ENCODE measurements around the gene ZFHX3.

The ZFHX3 gene

DNA sequence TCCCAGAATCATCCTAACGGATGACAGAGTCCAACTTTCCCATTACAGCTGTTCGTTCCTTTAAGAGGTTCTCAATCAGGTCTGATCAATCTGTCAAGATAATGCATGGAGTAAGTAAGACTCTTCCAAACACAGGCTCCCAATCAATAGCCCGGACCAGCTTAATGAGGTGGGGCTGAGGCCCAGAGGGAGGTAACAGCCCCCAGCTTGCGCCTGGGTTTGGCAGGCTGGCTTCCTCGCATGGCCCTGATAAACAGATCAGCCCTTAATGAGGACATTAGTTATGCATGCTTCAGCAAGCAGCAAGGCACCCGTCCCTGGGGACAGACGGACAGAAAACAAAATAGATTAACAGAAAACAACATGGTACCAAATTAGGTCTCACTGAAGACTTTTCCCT lies 145.7 kb downstream of the ZFHX3 start:
- Histone ChIP-seq H3K27me3 (ENCODE audit: low read depth, low read length) (no peaks in the 10 kb centered on the region), H4K20me1 (ENCODE audit: insufficient read depth, low read length) (no peaks in the 10 kb centered on the region), H3K4me3 (ENCODE audit: low read length) (no peak overlapping the region), H3K9ac (ENCODE audit: low read length) (no peak overlapping the region), H3K4me1 (ENCODE audit: low read length) (peaks cover 1% of the 10 kb centered on the region), H3K27ac (ENCODE audit: low read length) (no peak overlapping the region), H3K36me3 (replicated peaks; ENCODE audit: low read depth, low read length) (no peaks in the 10 kb centered on the region), H3K4me2 (ENCODE audit: low read length) (no peak overlapping the region), H2AFZ (ENCODE audit: low read depth, low read length) (no peak overlapping the region), H3K79me2 (ENCODE audit: low read length) (no peaks in the 10 kb centered on the region), H3K9me3 (ENCODE audit: insufficient read depth, low read length) (no peaks in the 10 kb centered on the region)
- no peak for TF ChIP-seq CTCF (IDR thresholded peaks at IDR 0.05; ENCODE audit: low read depth, low read length)
- TF ChIP-seq EZH2phosphoT487 (IDR thresholded peaks at IDR 0.05; ENCODE audit: low read depth), result no peak

- Histone ChIP-seq H4K20me1 (ENCODE audit: insufficient read depth, low read length) (no peaks in the 10 kb centered on the region), H3K27ac (ENCODE audit: low read length) (no peak overlapping the region), H3K36me3 (replicated peaks; ENCODE audit: low read depth, low read length) (no peaks in the 10 kb centered on the region), H3K4me3 (ENCODE audit: low read length) (no peak overlapping the region), H3K79me2 (ENCODE audit: low read length) (no peaks in the 10 kb centered on the region), H3K4me1 (ENCODE audit: low read length) (no peaks in the 10 kb centered on the region), H3K9me3 (ENCODE audit: insufficient read depth, low read length) (no peaks in the 10 kb centered on the region), H3K27me3 (ENCODE audit: low read depth, low read length) (no peaks in the 10 kb centered on the region), H3K9ac (ENCODE audit: low read length) (no peak overlapping the region), H3K4me2 (ENCODE audit: low read length) (no peak overlapping the region), H2AFZ (ENCODE audit: low read depth, low read length) (no peak overlapping the region)
- TF ChIP-seq EZH2phosphoT487 (IDR thresholded peaks at IDR 0.05; ENCODE audit: low read depth) (no peak), CTCF (IDR thresholded peaks at IDR 0.05; ENCODE audit: low read depth, low read length) (no peak)
Observed at GRCh38 chr16:72901000-72901627, 146.8 kb downstream of the ZFHX3 start.

DNA sequence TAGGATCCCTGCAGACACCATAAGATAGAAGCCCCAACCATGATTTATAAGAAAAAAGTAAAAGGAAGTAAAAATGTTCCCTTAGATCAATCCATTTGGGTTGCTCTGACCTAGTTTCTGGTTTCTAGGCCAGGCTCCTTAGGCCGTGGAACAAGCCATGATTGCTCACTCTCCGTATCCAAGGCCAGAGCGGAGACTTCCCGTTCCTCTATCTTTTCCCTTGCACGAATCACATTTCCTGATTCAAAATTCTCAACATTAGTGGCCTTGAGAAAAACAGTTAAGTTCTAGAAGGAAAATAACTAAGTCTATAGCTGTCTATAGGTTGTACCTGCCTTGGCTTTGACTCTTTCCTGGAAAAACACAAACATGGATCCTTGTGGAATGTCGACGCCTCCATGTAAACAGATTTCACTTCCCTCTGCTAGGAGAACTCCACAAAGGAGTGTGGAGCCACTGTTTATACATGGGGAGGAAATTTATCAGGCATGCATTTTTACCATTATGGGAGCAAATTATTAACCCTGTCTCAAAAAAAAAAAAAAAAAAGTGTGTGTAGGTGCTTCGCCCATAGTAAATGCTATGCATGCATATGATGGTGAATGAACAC lies 149.6 kb downstream of the ZFHX3 start:
- peaks cover 11% of the 10 kb centered on the region for H3K4me1 ChIP-seq (ENCODE audit: low read length)
- no peaks in the 10 kb centered on the region for H3K36me3 ChIP-seq (replicated peaks; ENCODE audit: low read depth, low read length)
- no peaks in the 10 kb centered on the region for H3K27me3 ChIP-seq (ENCODE audit: low read depth, low read length)
- no peaks in the 10 kb centered on the region for H4K20me1 ChIP-seq (ENCODE audit: insufficient read depth, low read length)
- no peak overlapping the region for H3K4me3 ChIP-seq (ENCODE audit: low read length)
- H3K9ac ChIP-seq (ENCODE audit: low read length), result no peak overlapping the region
- no peak for TF ChIP-seq CTCF (IDR thresholded peaks at IDR 0.05; ENCODE audit: low read depth, low read length)
- no peak for TF ChIP-seq EZH2phosphoT487 (IDR thresholded peaks at IDR 0.05; ENCODE audit: low read depth)
- no peak overlapping the region for H3K4me2 ChIP-seq (ENCODE audit: low read length)
- H2AFZ ChIP-seq (ENCODE audit: low read depth, low read length), result no peak overlapping the region
- no peak overlapping the region for H3K27ac ChIP-seq (ENCODE audit: low read length)
- H3K9me3 ChIP-seq (ENCODE audit: insufficient read depth, low read length), result no peaks in the 10 kb centered on the region
- H3K79me2 ChIP-seq (ENCODE audit: low read length), result no peaks in the 10 kb centered on the region

- TF ChIP-seq CTCF (IDR thresholded peaks at IDR 0.05; ENCODE audit: low read depth, low read length), result no peak
- no peak for TF ChIP-seq EZH2phosphoT487 (IDR thresholded peaks at IDR 0.05; ENCODE audit: low read depth)
- Histone ChIP-seq H2AFZ (ENCODE audit: low read depth, low read length) (no peak overlapping the region), H3K9me3 (ENCODE audit: insufficient read depth, low read length) (no peaks in the 10 kb centered on the region), H3K27me3 (ENCODE audit: low read depth, low read length) (no peaks in the 10 kb centered on the region), H3K4me2 (ENCODE audit: low read length) (no peak overlapping the region), H4K20me1 (ENCODE audit: insufficient read depth, low read length) (no peaks in the 10 kb centered on the region), H3K79me2 (ENCODE audit: low read length) (no peaks in the 10 kb centered on the region), H3K4me3 (ENCODE audit: low read length) (no peak overlapping the region), H3K4me1 (ENCODE audit: low read length) (peaks cover 11% of the 10 kb centered on the region), H3K27ac (ENCODE audit: low read length) (no peak overlapping the region), H3K9ac (ENCODE audit: low read length) (no peak overlapping the region), H3K36me3 (replicated peaks; ENCODE audit: low read depth, low read length) (no peaks in the 10 kb centered on the region)
Observed at GRCh38 chr16:72897707-72898106, 150.2 kb downstream of the ZFHX3 start.
